GM19452 (cell line): ENCODE data around the gene SALL3.

Experiments used
- ATAC-seq: cut with Tn5 transposase; IDR thresholded peaks from one replicate; pipeline ENCODE4 v1.9.1; 2021; ENCODE audit not compliant: unreplicated experiment

SALL3 gene

DNA sequence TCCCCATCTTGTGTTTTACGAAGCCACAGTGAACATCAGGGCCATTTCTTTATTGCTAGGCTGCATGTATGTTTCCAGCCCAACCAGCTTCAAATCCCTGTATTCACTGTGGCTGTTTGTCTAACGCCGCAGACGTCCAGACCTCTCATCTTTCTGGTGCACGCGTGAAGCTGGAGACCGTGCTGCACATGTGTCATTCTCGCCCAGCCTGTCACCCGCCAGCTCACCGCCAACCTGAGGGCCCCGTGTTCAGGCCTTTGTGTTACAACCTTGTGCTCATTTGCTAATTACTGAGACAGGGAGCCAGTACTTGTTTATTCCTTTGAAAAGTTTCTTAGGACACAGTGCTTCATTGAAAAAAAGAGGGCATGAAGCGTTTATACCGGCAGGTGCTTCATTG is 21.4 kb downstream of the SALL3 start:
- no peak for ATAC-seq

DNA sequence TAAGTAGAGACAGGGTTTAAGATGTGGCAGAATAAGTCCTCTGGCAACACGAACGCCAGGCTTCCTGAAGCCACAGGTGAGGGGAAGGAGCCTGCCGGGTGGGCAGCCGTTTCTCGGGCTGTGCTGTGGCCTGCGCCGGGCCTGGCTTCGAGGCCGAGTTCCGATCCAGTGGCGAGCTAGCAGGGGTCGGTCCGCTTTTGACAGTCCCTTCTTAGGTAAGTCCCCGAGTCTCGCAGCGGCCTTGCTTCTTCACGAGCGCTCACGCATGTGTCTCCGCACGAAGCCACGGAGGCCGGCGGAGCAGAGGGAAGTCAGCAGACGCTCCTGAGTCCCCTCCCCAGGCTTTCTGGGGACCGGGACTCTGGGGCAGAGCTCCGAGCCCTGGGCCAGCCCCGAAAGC is 26.0 kb downstream of the SALL3 start:
- no peak for ATAC-seq

DNA sequence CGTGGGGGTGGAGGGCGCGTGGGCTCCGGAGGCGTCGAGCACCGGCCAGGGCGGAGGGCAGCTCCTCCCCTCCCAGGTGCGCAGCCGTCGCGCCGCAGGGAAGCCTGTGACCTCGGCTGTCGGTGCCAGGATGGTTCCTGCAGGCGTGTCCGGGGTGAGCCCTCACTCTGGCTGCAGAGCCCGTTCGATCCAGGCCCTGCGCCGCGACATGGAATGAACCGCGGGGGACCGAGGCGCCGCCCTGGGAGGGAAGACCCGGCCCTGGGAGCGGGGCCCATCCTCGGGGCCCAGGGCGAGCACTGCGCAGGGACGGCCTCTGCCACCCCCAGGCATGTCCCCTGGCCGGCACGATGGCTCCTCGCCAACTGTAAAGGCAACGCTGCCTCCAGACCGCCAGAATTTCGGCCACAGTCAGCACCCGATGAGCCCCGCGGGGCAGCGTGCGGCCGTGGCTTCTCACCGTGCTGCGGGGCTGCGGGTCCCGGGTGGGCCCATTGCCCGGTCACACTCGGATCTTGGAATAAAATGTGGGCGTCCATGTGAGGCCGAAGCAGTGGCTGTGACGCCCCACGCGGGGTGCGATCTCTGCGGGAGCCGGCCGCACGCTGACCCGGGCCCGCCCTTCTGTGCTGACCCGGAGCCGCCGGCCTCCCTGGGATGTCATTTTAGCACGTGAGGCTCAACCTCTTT is 26.6 kb downstream of the SALL3 start:
- no peak for ATAC-seq

DNA sequence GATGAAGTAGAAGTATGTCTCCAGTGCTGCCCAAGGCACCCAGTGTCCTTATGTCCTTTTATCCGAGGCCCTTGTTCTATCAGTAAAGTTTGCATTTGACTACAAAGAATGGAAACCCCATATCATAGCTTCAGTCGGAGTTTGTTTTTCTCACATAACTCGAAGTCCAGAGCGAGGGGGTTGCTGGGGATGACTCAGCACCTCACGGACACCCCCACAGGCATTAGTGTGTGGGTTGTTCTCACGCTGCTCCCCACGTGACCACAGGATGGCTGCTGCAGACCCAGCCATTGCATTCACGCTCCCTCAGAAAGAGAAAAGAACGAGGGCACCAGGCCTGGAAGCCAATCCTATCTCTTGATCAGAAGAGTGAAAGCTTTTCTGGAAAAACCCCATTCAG is 27.8 kb downstream of the SALL3 start:
- no peak for ATAC-seq

DNA sequence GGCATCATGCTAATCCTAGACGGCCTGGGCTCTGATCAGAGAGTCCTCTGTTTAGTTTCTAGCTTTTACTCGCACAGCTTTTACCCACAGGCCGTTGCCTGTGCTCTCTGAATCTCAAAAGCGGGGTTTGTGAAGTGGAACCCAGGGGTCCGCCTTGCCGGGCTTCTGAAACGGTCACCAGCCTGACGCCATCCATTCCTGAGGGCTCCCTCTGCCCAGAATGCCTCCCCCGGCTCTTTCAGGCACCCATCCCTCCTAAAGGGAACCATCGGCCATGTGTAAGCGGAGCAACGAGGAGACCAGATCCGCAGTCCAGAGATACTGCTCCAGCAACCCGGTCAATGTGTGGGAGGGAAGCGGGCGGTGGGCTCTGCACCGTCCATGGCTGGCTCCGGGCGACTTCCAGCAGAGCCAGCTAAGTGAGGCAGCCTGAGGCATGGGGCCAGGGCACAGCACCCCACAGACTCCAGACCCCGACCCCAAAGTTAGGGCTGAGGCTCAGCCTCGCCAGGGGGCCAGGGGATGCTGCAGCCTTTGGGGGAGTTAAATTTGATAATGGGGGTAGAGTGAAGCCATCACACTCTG is 28.8 kb downstream of the SALL3 start:
- ATAC-seq: no peak

DNA sequence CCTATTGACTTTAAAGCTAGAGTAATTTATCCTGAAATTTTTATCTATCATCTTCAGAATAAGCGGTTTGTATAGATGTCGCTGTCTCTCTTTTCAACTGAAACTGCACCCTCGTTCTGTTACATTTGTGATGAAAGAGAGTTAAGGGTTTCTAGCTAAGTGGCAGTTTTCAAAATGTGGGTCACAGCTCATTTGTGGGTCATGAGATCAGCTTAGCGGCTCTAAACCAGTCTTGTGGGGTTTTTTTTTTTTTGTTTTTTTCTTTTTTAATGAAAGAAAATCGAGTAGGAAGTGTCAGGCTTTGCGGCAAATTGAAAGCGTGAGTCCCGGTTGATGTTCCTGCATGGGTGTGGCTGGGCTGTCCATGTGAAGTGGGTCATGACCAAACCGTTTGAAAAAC is 31.2 kb downstream of the SALL3 start:
- no peak for ATAC-seq

DNA sequence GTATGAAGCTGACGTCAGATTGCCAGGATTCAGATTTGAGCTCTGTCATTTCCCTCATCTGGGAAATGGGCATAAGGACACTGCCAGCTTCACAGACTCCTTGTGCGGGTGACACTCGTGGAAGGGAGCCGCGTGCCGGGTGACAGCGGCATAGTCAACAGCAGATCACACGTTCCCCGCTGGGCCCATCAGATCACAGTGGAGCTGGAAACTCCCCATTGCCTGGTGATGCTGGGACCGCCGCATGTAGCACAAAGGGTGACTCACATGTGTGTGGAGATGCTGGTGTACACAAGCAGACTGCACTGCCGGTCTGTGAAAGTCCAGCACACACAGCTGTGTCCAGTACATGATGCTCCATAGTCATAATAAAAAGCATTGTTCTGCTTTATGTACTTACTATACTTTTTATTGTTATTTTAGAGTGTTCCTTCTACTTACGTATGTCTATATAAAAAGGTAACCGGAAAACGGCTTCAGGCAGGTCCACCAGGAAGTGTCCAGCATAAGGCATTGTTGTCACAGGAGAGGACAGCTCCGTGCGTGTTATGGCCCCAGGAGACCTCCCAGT is 31.8 kb downstream of the SALL3 start:
- ATAC-seq: no peak

DNA sequence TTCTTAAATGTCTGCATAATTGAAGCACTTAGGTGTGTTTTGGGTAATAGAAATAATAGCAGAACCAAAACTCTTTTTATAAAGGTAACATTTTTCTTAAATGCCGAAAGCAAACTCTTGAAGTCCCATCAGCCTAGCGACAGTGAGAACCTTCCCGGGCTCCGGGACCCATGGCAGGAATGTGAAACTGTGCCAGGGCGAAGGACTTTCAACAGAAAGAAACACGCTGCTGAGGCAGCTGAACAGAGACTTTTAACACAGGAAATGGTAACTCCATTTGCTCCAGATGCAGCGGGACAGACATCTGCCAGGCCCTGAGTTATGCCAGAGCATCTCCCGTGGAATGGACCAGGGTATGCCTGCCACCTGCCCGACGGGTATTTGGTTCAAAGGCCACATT is 34.3 kb downstream of the SALL3 start:
- ATAC-seq: no peak

DNA sequence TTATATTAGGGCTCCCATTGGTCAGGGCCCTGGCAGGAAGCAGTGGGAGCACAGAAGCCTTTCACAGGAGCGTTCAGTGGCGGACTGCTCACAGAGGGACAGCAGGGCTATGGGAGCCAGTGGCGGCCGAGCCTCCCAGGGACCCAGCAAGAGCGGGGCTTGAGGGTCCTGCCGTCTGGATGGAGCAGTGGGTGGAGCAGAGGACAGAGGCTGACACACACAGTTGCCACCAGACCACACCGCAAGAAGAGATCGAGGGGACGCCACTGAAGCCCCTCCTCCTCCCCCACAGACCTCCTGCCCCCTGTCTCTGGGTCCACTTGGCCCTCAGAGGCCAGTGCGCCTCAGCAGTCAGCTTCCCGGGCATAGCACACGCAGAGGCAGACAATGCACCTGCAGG is 39.3 kb downstream of the SALL3 start:
- ATAC-seq: no peak

DNA sequence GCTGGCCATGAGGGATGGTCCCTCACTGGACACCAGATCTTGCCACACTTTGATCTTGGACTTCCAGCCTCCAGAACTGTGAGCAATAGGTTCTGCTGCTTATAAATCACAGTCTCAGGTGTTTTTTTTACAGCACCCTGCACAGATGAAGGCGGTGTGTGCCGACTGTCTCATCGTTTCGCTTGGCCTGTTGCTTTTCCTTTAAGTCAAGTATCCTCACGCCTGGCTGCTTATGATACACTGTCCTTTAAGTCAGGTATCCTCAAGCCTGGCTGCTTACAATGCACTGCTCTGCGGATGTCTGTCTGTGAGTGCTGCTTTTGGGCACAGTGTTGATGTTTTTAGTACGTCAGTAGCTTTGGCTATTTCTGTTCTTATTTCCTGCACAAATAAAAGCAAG is 40.3 kb downstream of the SALL3 start:
- no peak for ATAC-seq

DNA sequence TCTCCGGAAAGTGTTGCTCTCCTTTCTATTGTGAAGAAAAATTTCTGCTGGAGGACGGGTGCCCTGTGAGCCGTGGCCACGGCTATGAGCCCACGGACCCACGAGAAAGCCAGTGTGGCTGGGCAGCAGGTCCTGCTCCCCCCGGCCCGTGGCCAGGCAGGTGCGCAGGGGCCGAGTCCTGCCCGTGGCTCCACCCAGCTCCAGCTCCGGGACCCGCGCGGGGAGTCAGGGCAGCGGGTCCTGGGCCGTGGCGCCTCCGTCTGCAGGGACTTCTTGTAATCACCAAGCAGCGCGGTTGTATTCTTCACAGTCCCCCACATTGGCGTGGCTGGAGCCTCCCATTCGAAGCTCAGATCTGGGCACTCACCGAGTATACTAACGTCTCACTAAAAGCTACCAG is 43.0 kb downstream of the SALL3 start:
- no peak for ATAC-seq

DNA sequence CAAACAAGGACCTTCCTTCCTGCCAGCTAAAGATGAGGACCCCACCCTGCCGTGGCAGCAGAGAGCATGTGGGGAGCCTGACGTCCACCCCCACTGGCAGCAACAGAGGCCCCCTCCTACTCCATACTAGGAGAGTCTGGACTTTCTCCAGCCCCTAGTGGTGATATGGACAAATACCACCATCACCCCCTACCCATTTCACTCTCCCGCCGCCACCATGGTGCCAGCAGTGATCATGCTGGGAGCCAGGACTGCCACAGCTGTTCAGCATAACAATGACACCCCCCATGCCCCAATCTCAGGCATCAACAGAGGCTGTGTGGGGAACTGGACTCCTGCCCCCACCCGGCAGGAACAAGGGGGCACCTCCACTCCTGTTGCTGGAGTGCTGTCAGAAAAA is 46.9 kb downstream of the SALL3 start:
- no peak for ATAC-seq

DNA sequence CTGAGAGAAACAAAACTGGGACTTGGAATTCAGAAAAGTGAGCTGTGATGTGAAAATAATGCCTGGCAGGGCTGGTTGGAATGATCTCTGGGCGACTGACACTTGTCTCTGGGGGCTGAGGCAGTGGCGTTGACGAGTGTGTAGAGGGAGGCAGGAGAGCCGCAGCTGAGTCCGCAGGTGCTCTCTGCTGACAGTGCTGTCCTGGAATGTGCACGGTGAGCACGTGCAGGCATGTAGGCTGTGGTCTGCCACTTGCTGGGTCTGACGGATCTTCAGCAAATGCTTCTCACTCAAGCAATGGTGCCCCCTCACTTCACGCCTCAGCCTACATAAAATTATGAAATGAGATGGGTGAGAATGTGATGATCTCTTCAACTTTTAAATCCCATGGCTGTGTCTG is 51.1 kb downstream of the SALL3 start:
- ATAC-seq: no peak

DNA sequence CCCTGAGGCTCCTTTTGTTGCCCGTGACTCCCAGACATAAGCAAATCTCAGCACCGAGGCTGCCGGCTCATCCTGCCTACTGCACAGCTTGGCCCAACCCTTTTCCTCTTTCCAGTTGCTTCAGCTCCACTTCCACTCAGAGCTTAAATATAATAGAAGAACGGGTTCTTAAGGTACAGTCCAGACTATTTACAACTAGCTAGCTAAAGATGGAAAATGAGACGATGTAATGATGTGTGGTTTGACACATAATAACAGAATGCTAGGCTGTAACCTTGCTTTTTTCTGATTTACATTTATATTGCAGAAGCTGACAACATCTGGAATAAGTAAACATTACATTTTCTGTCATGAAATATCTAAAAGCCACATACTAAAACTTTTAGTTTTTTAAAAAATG is 62.7 kb downstream of the SALL3 start:
- ATAC-seq: no peak

DNA sequence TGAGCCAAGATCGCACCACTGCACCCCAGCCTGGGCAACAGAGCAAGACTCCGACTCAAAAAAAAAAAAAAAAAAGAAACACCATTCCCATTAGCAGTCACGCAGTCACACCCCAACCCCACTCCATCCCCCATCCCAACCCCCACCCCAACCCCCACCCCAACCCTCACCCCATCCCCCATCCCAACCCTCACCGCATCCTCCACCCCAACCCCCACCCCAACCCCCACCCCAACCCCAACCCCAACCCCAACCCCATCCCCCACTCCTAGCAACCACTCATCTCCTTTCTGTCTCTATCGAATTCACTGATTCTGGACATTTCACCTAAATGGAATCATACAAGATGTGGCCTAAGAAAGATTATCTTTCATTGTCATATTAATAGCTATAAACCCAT is 63.7 kb downstream of the SALL3 start:
- no peak for ATAC-seq

DNA sequence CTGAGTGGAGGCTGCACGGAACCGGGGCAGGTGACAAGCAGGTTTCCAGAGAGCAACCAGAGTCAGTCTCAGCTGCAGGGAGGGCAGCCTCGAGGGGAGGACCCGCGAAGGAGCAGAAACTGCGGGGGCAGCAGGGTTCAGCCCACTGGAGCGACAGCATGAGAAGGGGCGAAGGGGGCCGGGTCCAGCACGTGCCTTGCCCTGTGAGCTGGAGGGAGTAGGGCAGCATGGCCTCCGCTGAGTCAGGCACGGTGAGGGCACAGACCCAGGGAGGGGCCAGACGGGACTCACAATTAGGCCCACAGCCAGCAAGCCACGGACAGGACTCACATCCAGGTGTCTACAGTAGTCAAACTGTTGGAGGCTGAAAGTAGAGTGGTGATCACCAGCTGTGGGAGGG is 66.9 kb downstream of the SALL3 start:
- no peak for ATAC-seq

DNA sequence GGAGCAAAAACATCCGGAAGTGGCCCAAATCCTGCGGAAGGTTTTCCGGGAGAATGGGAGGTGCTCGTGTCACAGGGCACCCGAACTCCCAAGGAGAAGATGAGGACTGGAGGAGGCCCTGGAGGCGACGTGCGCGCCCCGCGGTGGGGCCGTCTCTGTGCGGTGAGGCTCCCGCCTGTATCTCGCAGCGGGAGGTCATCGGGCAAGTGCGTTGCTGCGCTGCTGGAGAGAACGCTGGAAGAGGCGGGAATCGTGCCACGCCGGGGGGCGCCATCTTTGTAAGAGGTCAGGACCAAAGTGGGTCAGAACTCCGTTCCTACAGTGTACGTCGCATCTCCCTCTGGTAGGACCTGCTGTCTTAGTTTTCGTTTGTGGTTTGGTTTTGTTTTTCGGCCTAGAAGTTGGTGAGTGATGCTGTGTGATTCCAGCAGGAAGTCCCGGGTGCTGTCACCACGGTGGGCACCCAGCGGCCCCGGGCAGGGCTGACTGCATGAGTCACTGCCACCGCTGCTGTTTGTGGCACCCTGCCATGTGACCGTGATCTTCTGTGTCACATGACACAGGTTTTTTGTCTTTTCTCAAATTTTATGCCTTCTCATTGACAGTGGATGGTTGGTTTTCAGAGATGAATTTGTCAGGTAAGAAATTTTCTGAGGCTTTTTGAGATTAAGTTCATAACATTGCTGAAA is 68.1 kb downstream of the SALL3 start:
- no peak for ATAC-seq

DNA sequence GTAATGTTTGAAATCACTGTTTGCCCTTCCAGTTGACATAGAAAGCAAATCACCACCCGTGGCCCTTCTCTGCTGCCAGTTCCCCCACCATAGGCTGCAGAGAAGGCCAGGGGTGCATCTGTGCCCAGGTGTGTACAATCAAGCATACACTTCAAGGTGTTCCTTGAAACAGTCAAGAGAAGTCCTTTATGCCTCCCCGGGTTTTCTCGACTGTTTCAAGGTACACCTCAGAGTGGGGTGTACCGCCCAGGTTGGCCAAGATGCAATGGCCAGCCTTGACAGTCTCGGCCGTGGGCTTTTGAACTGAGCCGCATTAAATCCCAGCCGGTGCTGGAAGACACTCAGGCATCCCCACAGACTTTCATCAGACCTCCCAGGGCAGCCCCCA is 68.6 kb downstream of the SALL3 start:
- ATAC-seq: no peak

DNA sequence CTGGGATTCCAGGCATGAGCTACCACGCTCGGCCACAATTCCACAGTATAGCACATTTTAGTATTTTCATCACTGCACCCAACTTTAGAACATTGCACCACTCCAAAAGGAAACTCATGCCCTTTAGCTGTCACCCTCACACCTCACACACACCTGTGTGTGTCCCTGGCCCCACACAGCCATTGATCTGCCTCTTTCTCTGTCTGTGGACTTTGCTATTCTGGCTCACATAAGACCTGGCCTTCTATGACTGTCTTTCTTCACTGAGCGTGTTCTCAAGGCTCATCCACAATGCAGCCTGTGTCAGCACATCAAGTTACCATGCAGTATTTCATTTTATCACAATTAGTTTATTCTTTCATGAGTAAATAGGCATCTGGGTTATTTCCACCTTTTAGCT is 69.9 kb downstream of the SALL3 start:
- ATAC-seq: no peak
